HCT116 (cell line): ENCODE results near the gene ERGIC1. TPM values are rescaled to one million over a fixed set of nuclear protein-coding genes. Genes with fewer than 3 reads are reported as not detected.

Source experiments
- ATAC-seq: fragments of 200-7000 bp; cut with Tn5 transposase; 2 replicates; pipeline ENCODE4 v1.9.1; 2020; ENCODE audit warnings: mild to moderate bottlenecking, moderate library complexity
- BruUV-seq: library from RNA; stranded (reverse); fragments of 400-500 nt; replicated peaks from 2 replicates; lab custom pipeline; 2021; lab: Mats Ljungman, UMichigan
- CTCF ChIA-PET: fragments of 300-600 bp; sonication (Branson Sonifier 250); formaldehyde crosslinking; loops from one replicate; lab custom pipeline; 2021; ENCODE audit warnings: antibody characterized with exemption; lab: Charles Lee
- POLR2A ChIA-PET: fragments of 300-600, 350-600 bp; sonication (Branson Sonifier 250); formaldehyde crosslinking; loops from one replicate; lab custom pipeline; 2021; ENCODE audit warnings: antibody characterized with exemption; lab: Charles Lee
- RAD21 ChIA-PET, 2 experiments: fragments of 300-600 bp; sonication (Branson Sonifier 250); formaldehyde crosslinking; loops; one replicate each; lab custom pipeline; 2023; ENCODE audit warnings: low total read pairs in 2 of 2; ENCODE audit not compliant: uncharacterized antibody in 2 of 2, unreplicated experiment in 2 of 2, low non-redundant PET in 1 of 2; lab: Charles Lee
- DNase-seq: peaks from one replicate; pipeline ENCODE4 v3.0.0-alpha.2; 2010; ENCODE audit warnings: low read depth, low spot score
- H2AFZ ChIP-seq: fragments of 200-600 bp; shearing (Covaris generic), sonication (generic); 2 replicates; pipeline ENCODE4 v1.6.1; 2017; ENCODE audit warnings: low read depth, mixed run types, mixed read lengths, antibody characterized with exemption, low read length; ENCODE audit not compliant: poor library complexity, severe bottlenecking
- H3K27ac ChIP-seq: 2 replicates; pipeline ENCODE4 v1.5.1; 2012; ENCODE audit warnings: low read depth, low read length
- H3K27me3 ChIP-seq: fragments of 200-600 bp; sonication (generic); 2 replicates; pipeline ENCODE4 v1.6.1; 2016; ENCODE audit warnings: mixed run types, low read length, mixed read lengths; ENCODE audit not compliant: insufficient read depth
- H3K36me3 ChIP-seq, 2 experiments: fragments of 200-500 bp in 1 of 2; fragments of 200-600 bp in 1 of 2; sonication (Bioruptor generic) in 1 of 2; sonication (generic) in 1 of 2; 2 replicates each; pipeline versions ENCODE4 v1.5.1 to v1.6.1; 2014 to 2016; ENCODE audit warnings: low read length in 2 of 2, inconsistent platforms in 1 of 2, mixed read lengths in 1 of 2, mixed run types in 1 of 2; ENCODE audit not compliant: insufficient read depth in 2 of 2, control insufficient read depth in 1 of 2
- H3K4me1 ChIP-seq, 2 experiments: fragments of 200-600 bp in 1 of 2; sonication (generic) in 1 of 2; 2 replicates each; pipeline versions ENCODE4 v1.5.1 to v1.6.1; 2012 to 2017; ENCODE audit warnings: low read length in 2 of 2, inconsistent platforms in 1 of 2, mild to moderate bottlenecking in 1 of 2, mixed read lengths in 1 of 2, mixed run types in 1 of 2, moderate library complexity in 1 of 2; ENCODE audit not compliant: insufficient read depth in 2 of 2, control insufficient read depth in 1 of 2
- H3K4me2 ChIP-seq: fragments of 200-600 bp; sonication (generic); 2 replicates; pipeline ENCODE4 v1.6.1; 2017; ENCODE audit warnings: mixed run types, low read length, mixed read lengths
- H3K4me3 ChIP-seq, 2 experiments: fragments of 200-600 bp in 1 of 2; sonication (generic) in 1 of 2; replicated peaks in 1 of 2; 2 replicates each; pipeline ENCODE4 v1.5.1; 2011 to 2016; ENCODE audit warnings: low read length in 2 of 2, control low read depth in 1 of 2, low read depth in 1 of 2, mild to moderate bottlenecking in 1 of 2, mixed read lengths in 1 of 2, mixed run types in 1 of 2
- H3K79me2 ChIP-seq: fragments of 200-600 bp; sonication (generic); 2 replicates; pipeline ENCODE4 v1.6.1; 2017; ENCODE audit warnings: mild to moderate bottlenecking, mixed run types, low read length, moderate library complexity, mixed read lengths; ENCODE audit not compliant: insufficient read depth
- H3K9ac ChIP-seq: fragments of 200-600 bp; sonication (generic); 2 replicates; pipeline ENCODE4 v1.6.1; 2016; ENCODE audit warnings: low read length, mixed read lengths
- H3K9me2 ChIP-seq: fragments of 200-600 bp; sonication (generic), shearing (Covaris generic); 2 replicates; pipeline ENCODE4 v1.6.1; 2017; ENCODE audit warnings: mixed run types, mild to moderate bottlenecking, moderate library complexity; ENCODE audit not compliant: insufficient read depth
- H3K9me3 ChIP-seq, 2 experiments: fragments of 200-500 bp in 1 of 2; fragments of 200-600 bp in 1 of 2; sonication (Bioruptor generic) in 1 of 2; sonication (generic) in 1 of 2; 2 replicates each; pipeline ENCODE4 v1.6.1; 2014 to 2017; ENCODE audit warnings: low read length in 2 of 2, mixed read lengths in 2 of 2, inconsistent platforms in 1 of 2, low read depth in 1 of 2, mild to moderate bottlenecking in 1 of 2, mixed run types in 1 of 2, moderate library complexity in 1 of 2; ENCODE audit not compliant: control insufficient read depth in 1 of 2, insufficient read depth in 1 of 2
- H4K20me1 ChIP-seq: fragments of 200-600 bp; sonication (generic), shearing (Covaris generic); 2 replicates; pipeline ENCODE4 v1.6.1; 2017; ENCODE audit warnings: mixed run types, mild to moderate bottlenecking, moderate library complexity; ENCODE audit not compliant: insufficient read depth
- ATF3 ChIP-seq: IDR thresholded peaks from 2 replicates; pipeline ENCODE4 v1.6.1; 2012
- CBX3 ChIP-seq: IDR thresholded peaks from 2 replicates; pipeline ENCODE4 v1.6.1; 2012; ENCODE audit warnings: low read depth
- EGR1 ChIP-seq: IDR thresholded peaks from 2 replicates; pipeline ENCODE4 v1.6.1; 2012; ENCODE audit warnings: low read depth
- ELF1 ChIP-seq: IDR thresholded peaks from 2 replicates; pipeline ENCODE4 v1.6.1; 2012; ENCODE audit warnings: low read depth, borderline replicate concordance
- EZH2 ChIP-seq: fragments of 200-600 bp; sonication (generic); IDR thresholded peaks from 2 replicates; pipeline ENCODE4 v1.6.1; 2017; ENCODE audit warnings: antibody characterized with exemption, mixed run types
- EZH2phosphoT487 ChIP-seq: fragments of 200-600 bp; IDR thresholded peaks from 2 replicates; pipeline ENCODE4 v1.6.1; 2018; ENCODE audit warnings: antibody characterized with exemption, borderline replicate concordance
- JUND ChIP-seq: IDR thresholded peaks from 2 replicates; pipeline ENCODE4 v1.6.1; 2012
- MAX ChIP-seq: IDR thresholded peaks from 2 replicates; pipeline ENCODE4 v1.6.1; 2012
- POLR2A ChIP-seq: IDR thresholded peaks from 2 replicates; pipeline ENCODE4 v1.7.0; 2011; ENCODE audit warnings: borderline replicate concordance; ENCODE audit not compliant: insufficient read depth, insufficient read length; ENCODE audit errors: extremely low read depth
- POLR2AphosphoS5 ChIP-seq: IDR thresholded peaks from 2 replicates; pipeline ENCODE4 v1.6.1; 2011; ENCODE audit warnings: mild to moderate bottlenecking, low read depth, low read length, moderate library complexity
- RAD21 ChIP-seq: IDR thresholded peaks from 2 replicates; pipeline ENCODE4 v1.6.1; 2012; ENCODE audit warnings: low read depth, mild to moderate bottlenecking
- SP1 ChIP-seq: IDR thresholded peaks from 2 replicates; pipeline ENCODE4 v1.6.1; 2012; ENCODE audit warnings: low read depth
- TCF7L2 ChIP-seq: IDR thresholded peaks from 2 replicates; pipeline ENCODE4 v1.7.0; 2011; ENCODE audit warnings: borderline replicate concordance, inconsistent platforms; ENCODE audit not compliant: insufficient read depth, insufficient read length; ENCODE audit errors: extremely low read depth
- YY1 ChIP-seq: IDR thresholded peaks from 2 replicates; pipeline ENCODE4 v1.6.1; 2011; ENCODE audit warnings: low read length, low read depth, moderate library complexity, mild to moderate bottlenecking; ENCODE audit not compliant: insufficient replicate concordance; ENCODE audit errors: extremely low read depth
- ZFX ChIP-seq: fragments of 450-650 bp; IDR thresholded peaks from 2 replicates; pipeline ENCODE4 v1.6.1; 2017
- ZNF274 ChIP-seq: fragments of 200-500 bp; sonication (Bioruptor generic); IDR thresholded peaks from 2 replicates; pipeline ENCODE4 v1.6.1; 2014; ENCODE audit warnings: mild to moderate bottlenecking, low read depth, low read length, inconsistent platforms
- intact Hi-C: fragments of 100-400 bp; cut with micrococcal nuclease; formaldehyde crosslinking; loops from 2 replicates; pipeline ENCODE4 v1.10.0; 2022
- total RNA-seq: library from RNA; stranded (reverse); gene quantifications from one replicate; pipeline ENCODE4 v1.2.1, GENCODE V29; 2021; ENCODE audit not compliant: unreplicated experiment
- TF ChIP-seq, protein P1 (sequence below): IDR thresholded peaks from 2 replicates; pipeline ENCODE4 v1.6.1; 2012; ENCODE audit warnings: low read depth
- TF ChIP-seq, protein P2 (sequence below): IDR thresholded peaks from 2 replicates; pipeline ENCODE4 v1.6.1; 2011; ENCODE audit warnings: mild to moderate bottlenecking, low read length, moderate library complexity; ENCODE audit not compliant: insufficient replicate concordance; ENCODE audit errors: extremely low read depth
- TF ChIP-seq, protein P3 (sequence below), 3 experiments: fragments of 200-600 bp in 1 of 3; sonication (generic) in 1 of 3; IDR thresholded peaks in 2 of 3; conservative IDR thresholded peaks in 1 of 3; 2 replicates each; pipeline ENCODE4 v1.5.1; 2012 to 2017; ENCODE audit warnings: low read depth in 2 of 3, low read length in 2 of 3, antibody characterized with exemption in 1 of 3, borderline replicate concordance in 1 of 3, control low read depth in 1 of 3, mild to moderate bottlenecking in 1 of 3, mixed read lengths in 1 of 3, mixed run types in 1 of 3, moderate library complexity in 1 of 3; ENCODE audit not compliant: insufficient read depth in 1 of 3

The ERGIC1 gene
- total RNA-seq, 1 experiment from 2014 or later: 73.3 TPM

DNA sequence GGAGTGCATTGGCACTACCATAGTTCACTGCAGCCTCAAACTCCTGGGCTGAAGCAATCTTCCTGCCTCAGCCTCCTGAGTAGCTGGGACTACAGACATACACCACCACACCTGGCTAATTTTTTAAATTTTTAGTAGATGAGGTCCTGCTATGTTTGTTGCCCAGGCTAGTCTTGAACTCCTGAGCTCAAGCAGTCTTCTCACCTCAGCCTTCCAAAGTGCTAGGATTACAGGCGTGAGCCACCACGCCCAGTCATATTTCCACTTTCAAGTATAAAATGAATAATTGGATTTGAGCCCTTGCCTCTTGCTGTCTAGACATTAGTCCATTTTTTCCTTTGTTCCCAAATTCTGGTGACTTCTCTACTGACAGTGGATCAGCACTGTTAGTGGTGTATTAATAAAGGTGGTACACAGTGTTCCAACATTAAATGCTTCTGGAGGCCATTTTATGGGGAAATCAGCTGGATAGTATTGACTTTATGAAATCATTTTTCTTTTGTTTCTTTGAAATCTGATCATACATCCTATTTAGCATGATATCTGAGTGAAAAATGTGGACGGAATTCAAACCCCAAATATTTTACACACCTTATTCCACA is 165.4 kb downstream of the ERGIC1 start:
- H3K4me3 ChIP-seq: no peak overlapping the region
- H3K9me3 ChIP-seq: no peaks in the 10 kb centered on the region
- intact Hi-C loops: no loop called here
- peaks cover 46% of the 10 kb centered on the region for H3K79me2 ChIP-seq
- H3K9ac ChIP-seq: no peak overlapping the region
- BruUV-seq: no TSS peak
- DNase-seq: no peak
- H3K4me2 ChIP-seq: no peak overlapping the region
- no peak overlapping the region for H2AFZ ChIP-seq
- no peak for TF ChIP-seq ELF1
- no peak for TF ChIP-seq POLR2AphosphoS5
- TF ChIP-seq TCF7L2: no peak
- no peak for TF ChIP-seq POLR2A
- TF ChIP-seq, protein P1, sequence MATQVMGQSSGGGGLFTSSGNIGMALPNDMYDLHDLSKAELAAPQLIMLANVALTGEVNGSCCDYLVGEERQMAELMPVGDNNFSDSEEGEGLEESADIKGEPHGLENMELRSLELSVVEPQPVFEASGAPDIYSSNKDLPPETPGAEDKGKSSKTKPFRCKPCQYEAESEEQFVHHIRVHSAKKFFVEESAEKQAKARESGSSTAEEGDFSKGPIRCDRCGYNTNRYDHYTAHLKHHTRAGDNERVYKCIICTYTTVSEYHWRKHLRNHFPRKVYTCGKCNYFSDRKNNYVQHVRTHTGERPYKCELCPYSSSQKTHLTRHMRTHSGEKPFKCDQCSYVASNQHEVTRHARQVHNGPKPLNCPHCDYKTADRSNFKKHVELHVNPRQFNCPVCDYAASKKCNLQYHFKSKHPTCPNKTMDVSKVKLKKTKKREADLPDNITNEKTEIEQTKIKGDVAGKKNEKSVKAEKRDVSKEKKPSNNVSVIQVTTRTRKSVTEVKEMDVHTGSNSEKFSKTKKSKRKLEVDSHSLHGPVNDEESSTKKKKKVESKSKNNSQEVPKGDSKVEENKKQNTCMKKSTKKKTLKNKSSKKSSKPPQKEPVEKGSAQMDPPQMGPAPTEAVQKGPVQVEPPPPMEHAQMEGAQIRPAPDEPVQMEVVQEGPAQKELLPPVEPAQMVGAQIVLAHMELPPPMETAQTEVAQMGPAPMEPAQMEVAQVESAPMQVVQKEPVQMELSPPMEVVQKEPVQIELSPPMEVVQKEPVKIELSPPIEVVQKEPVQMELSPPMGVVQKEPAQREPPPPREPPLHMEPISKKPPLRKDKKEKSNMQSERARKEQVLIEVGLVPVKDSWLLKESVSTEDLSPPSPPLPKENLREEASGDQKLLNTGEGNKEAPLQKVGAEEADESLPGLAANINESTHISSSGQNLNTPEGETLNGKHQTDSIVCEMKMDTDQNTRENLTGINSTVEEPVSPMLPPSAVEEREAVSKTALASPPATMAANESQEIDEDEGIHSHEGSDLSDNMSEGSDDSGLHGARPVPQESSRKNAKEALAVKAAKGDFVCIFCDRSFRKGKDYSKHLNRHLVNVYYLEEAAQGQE: no peak
- no peak for TF ChIP-seq ATF3
- no peak for TF ChIP-seq SP1
- no peak for TF ChIP-seq MAX
- no peak for TF ChIP-seq YY1
- TF ChIP-seq, protein P2, sequence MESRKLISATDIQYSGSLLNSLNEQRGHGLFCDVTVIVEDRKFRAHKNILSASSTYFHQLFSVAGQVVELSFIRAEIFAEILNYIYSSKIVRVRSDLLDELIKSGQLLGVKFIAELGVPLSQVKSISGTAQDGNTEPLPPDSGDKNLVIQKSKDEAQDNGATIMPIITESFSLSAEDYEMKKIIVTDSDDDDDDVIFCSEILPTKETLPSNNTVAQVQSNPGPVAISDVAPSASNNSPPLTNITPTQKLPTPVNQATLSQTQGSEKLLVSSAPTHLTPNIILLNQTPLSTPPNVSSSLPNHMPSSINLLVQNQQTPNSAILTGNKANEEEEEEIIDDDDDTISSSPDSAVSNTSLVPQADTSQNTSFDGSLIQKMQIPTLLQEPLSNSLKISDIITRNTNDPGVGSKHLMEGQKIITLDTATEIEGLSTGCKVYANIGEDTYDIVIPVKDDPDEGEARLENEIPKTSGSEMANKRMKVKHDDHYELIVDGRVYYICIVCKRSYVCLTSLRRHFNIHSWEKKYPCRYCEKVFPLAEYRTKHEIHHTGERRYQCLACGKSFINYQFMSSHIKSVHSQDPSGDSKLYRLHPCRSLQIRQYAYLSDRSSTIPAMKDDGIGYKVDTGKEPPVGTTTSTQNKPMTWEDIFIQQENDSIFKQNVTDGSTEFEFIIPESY: no peak
- no peak for TF ChIP-seq JUND
- no peak for TF ChIP-seq EZH2phosphoT487
- TF ChIP-seq EGR1: no peak
- no peak for TF ChIP-seq ZFX
- no peak for TF ChIP-seq RAD21
- TF ChIP-seq ZNF274: no peak
- no peak for TF ChIP-seq EZH2
- TF ChIP-seq CBX3: no peak
- TF ChIP-seq, protein P3, sequence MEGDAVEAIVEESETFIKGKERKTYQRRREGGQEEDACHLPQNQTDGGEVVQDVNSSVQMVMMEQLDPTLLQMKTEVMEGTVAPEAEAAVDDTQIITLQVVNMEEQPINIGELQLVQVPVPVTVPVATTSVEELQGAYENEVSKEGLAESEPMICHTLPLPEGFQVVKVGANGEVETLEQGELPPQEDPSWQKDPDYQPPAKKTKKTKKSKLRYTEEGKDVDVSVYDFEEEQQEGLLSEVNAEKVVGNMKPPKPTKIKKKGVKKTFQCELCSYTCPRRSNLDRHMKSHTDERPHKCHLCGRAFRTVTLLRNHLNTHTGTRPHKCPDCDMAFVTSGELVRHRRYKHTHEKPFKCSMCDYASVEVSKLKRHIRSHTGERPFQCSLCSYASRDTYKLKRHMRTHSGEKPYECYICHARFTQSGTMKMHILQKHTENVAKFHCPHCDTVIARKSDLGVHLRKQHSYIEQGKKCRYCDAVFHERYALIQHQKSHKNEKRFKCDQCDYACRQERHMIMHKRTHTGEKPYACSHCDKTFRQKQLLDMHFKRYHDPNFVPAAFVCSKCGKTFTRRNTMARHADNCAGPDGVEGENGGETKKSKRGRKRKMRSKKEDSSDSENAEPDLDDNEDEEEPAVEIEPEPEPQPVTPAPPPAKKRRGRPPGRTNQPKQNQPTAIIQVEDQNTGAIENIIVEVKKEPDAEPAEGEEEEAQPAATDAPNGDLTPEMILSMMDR (IDR thresholded peaks at IDR 0.05 in 2 of 3, conservative IDR thresholded peaks at IDR 0.05 in 1 of 3; ENCODE audit: borderline replicate concordance in 1 of 3, insufficient read depth in 1 of 3, low read depth in 2 of 3, low read length in 2 of 3): no peak
- TF ChIP-seq, all 23 proteins: peak for 0
- POLR2A ChIA-PET: no interaction called here
- ATAC-seq: no peak
- H3K4me1 ChIP-seq: no peaks in the 10 kb centered on the region
- no peaks in the 10 kb centered on the region for H3K9me2 ChIP-seq
- CTCF ChIA-PET: no interaction called here
- RAD21 ChIA-PET: interaction anchor here in 1 of 2 experiments (0.5 kb wide), 1 partner anchor 9 kb away, joined by 3 read pairs; no protein-coding TSS in a partner anchor
- no peaks in the 10 kb centered on the region for H3K27me3 ChIP-seq
- peaks cover 11 to 16% of the 10 kb centered on the region in 2 experiments; a peak in 3 of 4 replicates for H3K36me3 ChIP-seq
- no peak overlapping the region for H3K27ac ChIP-seq
- no peaks in the 10 kb centered on the region for H4K20me1 ChIP-seq
